HG03175 (cell line): ENCODE data around the gene CLASP2.

ENCODE experiments used
- ATAC-seq: cut with Tn5 transposase; IDR thresholded peaks from one replicate; pipeline ENCODE4 v1.9.1; 2021; ENCODE audit warnings: mild to moderate bottlenecking, moderate library complexity; ENCODE audit not compliant: unreplicated experiment

The CLASP2 gene

DNA sequence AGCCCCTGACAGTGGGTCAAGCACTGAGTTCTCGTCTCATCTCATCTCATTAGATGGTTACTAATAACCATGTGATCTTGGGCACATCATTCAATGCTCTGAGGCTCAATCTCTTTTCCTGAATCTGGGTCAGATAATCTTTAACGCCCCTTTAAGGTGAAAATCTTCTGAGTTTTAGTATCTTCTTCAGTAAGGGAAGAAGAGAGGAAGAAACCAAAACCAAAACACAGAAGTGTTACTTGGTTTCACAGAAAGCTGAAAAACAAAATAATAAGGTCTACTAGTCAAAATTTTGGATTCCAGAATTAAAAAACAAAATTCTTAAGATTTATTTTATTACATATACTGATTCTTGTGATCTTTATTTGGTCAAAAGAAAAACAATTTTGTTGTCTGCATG lies 78.2 kb downstream of the CLASP2 start:
- ATAC-seq = no peak

DNA sequence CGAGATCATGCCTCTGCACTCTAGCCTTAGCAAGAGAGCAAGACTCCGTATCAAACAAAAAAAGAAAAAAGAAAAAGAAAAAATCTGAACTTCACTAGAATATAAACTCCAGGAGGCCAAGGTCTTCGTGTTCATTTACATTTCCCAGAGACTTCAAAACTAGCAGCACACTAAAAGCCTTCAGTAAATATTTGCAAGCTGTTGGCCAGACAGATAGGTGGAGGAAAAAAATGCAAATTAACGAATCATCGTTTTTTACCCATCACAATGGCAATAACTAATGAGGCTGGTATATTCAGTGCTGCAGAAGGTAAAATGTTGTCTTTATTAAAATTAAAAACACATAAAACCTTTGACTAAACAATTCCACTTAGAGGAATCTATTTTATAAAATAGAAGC lies 80.6 kb downstream of the CLASP2 start:
- no peak for ATAC-seq

GRCh38 chr3:33636125-33636850 lies 81.8 kb downstream of the CLASP2 start:
- ATAC-seq = no peak

GRCh38 chr3:33634262-33634661 lies 83.8 kb downstream of the CLASP2 start:
- no peak for ATAC-seq

- no peak for ATAC-seq
These were observed 88.8 kb downstream of the CLASP2 start for GRCh38 chr3:33629219-33629618.

DNA sequence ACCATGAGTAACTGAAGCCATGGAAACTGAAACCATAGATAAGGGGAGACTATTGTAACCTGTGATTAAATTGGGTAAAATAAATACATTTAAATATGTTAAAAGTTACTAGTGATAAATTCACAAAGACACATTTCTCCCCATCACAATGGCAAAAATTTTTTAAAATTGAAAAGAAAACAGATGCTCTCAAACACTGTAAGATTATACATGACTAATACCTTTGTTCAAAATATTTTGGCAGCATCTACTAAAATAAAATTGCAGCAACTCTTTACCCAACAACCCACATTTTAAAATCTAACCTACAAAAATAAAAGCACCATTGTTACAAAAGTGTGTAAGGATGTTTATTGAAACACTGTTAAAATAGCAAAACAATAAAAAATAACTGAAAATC lies 93.3 kb downstream of the CLASP2 start:
- no peak for ATAC-seq

DNA sequence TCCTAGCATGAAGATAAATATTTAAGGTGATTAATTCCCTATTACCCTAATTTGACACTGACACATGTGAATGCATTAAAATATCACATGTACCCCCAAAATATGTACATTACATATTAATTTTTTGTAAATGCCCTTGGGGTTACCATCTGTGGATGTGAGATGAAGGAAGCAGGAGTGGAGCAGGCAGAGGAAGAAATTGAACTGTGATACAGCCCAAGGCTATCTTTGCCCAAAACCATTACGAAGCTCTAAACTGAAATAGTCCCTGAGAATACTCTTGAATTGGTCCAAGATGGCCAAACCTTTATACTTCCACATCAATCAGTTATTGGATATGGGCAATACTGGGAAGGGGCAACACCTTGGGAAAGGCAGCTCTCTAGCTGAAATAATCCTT lies 105.0 kb downstream of the CLASP2 start:
- no peak for ATAC-seq

DNA sequence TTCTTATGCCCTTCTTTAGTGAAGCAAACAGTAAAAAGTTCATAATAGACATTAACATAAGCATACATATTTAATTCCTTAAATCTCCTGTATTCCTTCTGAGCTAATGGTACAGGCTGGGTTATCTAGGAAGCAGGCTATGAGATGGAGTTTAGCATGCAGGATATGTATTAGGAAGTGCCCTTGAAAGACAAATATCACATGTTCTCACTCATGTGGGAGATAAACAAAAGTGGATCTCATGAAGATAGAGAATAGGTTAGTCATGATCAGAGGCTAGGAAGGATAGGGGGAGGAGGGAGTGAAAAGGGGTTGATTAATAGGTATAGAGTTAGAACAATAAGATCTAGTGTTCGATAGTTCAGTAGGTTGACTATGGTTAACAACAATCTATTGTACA lies 105.4 kb downstream of the CLASP2 start:
- ATAC-seq = no peak

- ATAC-seq = no peak
These were observed 115.2 kb downstream of the CLASP2 start for GRCh38 chr3:33602829-33603228.

DNA sequence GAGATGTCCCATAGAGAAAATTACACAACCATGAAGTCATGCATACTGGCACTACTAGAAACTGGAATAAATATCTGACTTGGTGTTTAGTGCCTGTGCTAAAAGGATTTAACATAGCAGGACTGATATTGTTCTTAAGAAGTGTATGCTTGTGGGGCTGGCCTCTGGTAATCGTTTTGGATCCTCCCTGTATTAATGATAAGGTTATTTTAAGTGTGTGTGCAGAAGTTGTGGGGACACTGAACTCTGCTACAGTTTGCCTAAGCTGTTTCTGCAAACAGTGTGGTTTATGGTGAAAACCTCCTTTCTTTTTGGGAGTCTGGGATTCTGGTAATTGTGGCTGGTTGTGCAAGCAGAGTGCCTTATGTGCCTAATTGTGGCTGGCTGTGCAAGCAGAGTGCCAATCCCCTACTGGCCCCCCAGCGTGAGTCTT lies 120.8 kb downstream of the CLASP2 start:
- ATAC-seq = no peak

- ATAC-seq = no peak
These were observed 125.1 kb downstream of the CLASP2 start for GRCh38 chr3:33592999-33593398.

GRCh38 chr3:33590541-33590940 lies 127.5 kb downstream of the CLASP2 start:
- ATAC-seq = no peak

DNA sequence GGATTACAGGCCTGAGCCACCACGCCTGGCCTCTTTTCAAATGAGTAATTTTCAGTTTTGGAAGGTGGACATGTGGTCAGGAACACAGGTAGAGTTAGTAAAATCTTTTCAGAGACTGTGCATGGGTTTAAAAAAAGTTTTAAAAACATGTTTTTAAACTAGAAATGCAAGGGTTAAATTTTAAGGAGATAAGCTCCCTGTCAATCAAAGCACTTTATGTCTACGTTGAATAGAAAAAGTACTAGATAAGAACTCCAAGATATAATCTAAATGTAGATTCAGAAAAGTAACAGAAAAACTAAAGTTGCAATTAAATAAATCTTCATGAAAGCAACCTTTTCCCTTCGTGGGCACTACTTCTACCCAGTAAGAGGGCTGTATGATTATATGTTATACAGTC lies 131.7 kb downstream of the CLASP2 start:
- ATAC-seq = no peak

- no peak for ATAC-seq
These were observed 135.8 kb downstream of the CLASP2 start for GRCh38 chr3:33582234-33582633.

GRCh38 chr3:33581666-33582065 lies 136.4 kb downstream of the CLASP2 start:
- ATAC-seq = no peak

DNA sequence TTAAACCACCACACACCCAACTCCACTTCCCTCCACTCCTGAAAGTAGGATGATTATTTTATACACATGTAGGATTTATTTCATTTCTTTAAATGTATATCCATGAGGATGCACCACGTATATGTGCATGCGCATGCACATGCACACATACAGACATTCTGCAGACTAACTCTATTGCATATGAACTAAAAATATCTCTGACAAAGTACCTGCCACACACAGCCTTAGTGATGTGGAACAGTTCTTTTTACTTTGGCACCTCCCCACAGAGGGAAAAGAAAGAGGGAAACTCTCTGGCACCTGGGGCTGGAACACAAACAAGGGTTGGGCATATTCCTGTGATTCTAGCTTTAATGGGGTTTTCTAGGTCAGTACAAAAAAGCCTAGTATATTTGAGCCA lies 138.2 kb downstream of the CLASP2 start:
- ATAC-seq = no peak

DNA sequence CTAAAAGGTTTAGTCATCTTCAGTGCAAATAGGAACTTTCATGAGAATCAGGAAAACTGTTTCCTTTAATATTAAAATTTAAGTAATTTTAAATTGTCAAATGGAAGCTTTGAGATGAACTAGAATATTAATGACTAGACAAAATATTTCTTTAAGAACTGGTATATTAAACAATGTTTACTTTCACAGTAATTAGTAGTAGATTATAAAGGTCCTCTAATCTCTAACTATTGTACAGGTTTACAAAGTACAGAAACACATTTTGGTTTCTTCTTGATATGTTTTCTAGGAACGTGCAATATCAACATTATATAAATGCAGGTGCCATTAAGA lies 138.9 kb downstream of the CLASP2 start:
- no peak for ATAC-seq

DNA sequence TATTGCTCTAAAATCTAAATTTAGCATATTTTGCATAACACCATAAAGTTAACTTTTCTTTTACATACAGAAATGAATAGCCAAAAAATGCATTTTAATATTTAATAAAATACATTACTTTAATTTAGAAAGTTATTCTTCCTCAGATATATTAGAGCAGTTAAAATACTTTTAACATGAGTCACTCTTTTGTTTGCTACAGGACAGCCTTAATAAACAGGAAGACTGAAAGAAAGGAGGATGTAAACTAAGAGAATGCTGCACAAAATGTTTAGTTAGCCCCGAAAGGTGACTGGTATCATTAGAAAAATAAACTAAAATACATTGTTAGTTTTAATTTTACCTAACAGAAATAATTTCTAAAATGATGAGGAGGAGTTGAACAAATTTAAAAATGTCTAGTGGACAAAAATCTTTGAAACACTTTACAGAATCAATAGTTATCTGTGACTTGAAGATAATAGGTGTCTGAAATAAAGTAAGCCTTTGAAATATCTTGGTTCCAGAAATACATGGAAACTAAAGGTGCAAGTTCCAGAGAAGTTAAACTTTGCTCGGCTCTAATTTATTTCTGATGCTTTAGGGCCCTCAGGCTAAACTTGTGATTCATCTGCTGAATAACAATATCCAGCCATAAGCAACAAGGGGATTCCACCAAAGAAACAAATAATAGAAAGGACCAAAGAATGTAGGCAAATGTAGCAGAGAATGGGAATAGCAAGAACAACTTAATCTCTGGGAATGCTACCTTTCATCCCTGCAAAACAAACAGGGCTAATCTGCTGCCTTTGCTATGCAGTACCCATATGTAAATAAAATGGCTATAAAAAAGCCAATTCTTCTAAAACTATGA lies 139.5 kb downstream of the CLASP2 start:
- no peak for ATAC-seq

GRCh38 chr3:33577588-33577987 lies 140.5 kb downstream of the CLASP2 start:
- no peak for ATAC-seq

GRCh38 chr3:33577173-33577572 lies 140.9 kb downstream of the CLASP2 start:
- no peak for ATAC-seq

DNA sequence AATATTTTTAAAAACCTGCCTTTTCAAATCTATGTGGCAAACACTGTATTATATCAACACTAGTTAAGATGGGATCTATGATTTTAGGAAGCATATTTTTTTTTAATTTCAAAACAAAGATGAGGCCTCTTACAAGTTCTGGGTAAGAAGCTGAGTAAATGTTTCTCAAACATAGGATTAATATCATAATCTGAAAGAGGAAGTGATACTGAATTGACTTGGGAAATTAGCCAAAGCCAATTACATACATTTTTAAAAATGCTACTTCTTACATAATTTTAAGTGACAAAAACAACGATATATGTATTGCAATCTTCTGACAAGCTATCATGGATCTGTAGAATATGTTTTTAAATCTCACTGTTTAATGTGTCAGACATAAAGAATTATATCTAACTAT lies 142.7 kb downstream of the CLASP2 start:
- ATAC-seq = no peak

DNA sequence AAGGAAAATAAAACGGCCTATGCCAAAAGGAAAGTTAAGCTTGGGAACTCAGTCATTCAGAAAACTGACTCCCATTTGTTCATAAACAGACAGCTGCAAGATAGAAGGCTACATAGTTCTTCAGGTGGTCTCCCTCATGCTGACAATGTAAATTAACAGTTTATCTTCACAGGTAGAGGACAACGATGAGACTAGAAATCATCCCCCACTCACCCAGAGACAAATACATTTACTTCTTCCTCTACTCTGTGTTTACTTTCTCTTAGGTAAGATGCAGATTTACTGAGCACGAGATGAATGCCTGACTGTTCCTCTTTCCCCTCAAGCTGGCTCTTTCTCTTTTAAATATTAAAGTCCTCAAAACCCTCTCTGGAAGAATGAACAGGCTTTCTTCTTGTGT lies 160.2 kb downstream of the CLASP2 start:
- ATAC-seq = no peak
